Measurements from ENCODE around the gene CRYL1. TPM values are rescaled to one million over a fixed set of nuclear protein-coding genes. Genes with fewer than 3 reads are reported as not detected.

The CRYL1 gene
- total and polyA plus RNA-seq, 9 of the 15 experiments (the other 6 are each of a cell fraction or from before 2014, with no cell fraction given), result 1.0 to 6.9 (median 2.4) TPM

GRCh38 chr13:20420938-20421337, 104.7 kb downstream of the CRYL1 start:
- ATAC-seq (no peak), FAIRE-seq (no peak), DNase-seq (ENCODE audit: extremely low read depth in 1 of 4, low spot score in 3 of 4) (no peak)
- Histone ChIP-seq H3K9me1 (ENCODE audit: control insufficient read depth, insufficient read depth, low read length) (no peaks in the 10 kb centered on the region), H2AFZ (ENCODE audit: low read depth, low read length) (no peak overlapping the region), H3K27ac (ENCODE audit: extremely low read depth, low read depth, low read length) (no peak overlapping the region), H4K20me1 (replicated peaks; ENCODE audit: control insufficient read depth, insufficient read depth, low read length) (no peaks in the 10 kb centered on the region), H3K36me3 (ENCODE audit: control insufficient read depth, insufficient read depth, low read length) (no peaks in the 10 kb centered on the region), H3K9me3 (replicated peaks; ENCODE audit: control insufficient read depth, insufficient read depth, low read depth, low read length) (no peaks in the 10 kb centered on the region), H3K4me3 (no peak overlapping the region), H3K4me2 (ENCODE audit: insufficient read depth, low read length) (no peak overlapping the region), H3K9ac (ENCODE audit: insufficient read depth in 1 of 2, low read depth in 2 of 2, low read length in 2 of 2) (no peak overlapping the region), H3K79me2 (ENCODE audit: control insufficient read depth, insufficient read depth, low read length) (no peaks in the 10 kb centered on the region), H3K4me1 (replicated peaks in 1 of 2; ENCODE audit: control insufficient read depth in 2 of 2, insufficient read depth in 2 of 2, low read length in 2 of 2) (no peaks in the 10 kb centered on the region), H3K27me3 (ENCODE audit: control insufficient read depth in 2 of 2, insufficient read depth in 2 of 2, low read length in 2 of 2) (peaks cover 13 to 36% of the 10 kb centered on the region in 2 experiments; a peak in 4 of 5 replicates)
- no TSS peak for BruUV-seq (replicated peaks)
- in situ Hi-C loops (cut with MboI), result no loop called here
- ChIA-PET CTCF (ENCODE audit: low intra/inter-chr PET ratio) (no interaction called here), POLR2A (interaction anchor here (0.7 kb wide), 1 partner anchor 102 kb away, joined by 3 read pairs; no protein-coding TSS in a partner anchor)
- intact Hi-C loops (cut with micrococcal nuclease), result no loop called here
- TF ChIP-seq BACH1 (tag; IDR thresholded peaks at IDR 0.05), result no peak
- TF ChIP-seq CLOCK (CRISPR knock-in tag; IDR thresholded peaks at IDR 0.05; ENCODE audit: borderline replicate concordance), result no peak
- no peak for TF ChIP-seq ZNF41 (CRISPR knock-in tag; conservative IDR thresholded peaks at IDR 0.05)
- TF ChIP-seq, protein P1, sequence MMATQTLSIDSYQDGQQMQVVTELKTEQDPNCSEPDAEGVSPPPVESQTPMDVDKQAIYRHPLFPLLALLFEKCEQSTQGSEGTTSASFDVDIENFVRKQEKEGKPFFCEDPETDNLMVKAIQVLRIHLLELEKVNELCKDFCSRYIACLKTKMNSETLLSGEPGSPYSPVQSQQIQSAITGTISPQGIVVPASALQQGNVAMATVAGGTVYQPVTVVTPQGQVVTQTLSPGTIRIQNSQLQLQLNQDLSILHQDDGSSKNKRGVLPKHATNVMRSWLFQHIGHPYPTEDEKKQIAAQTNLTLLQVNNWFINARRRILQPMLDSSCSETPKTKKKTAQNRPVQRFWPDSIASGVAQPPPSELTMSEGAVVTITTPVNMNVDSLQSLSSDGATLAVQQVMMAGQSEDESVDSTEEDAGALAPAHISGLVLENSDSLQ (IDR thresholded peaks at IDR 0.05), result no peak
- TF ChIP-seq CBFA2T2 (conservative IDR thresholded peaks at IDR 0.05), result no peak
- TF ChIP-seq, protein P2, sequence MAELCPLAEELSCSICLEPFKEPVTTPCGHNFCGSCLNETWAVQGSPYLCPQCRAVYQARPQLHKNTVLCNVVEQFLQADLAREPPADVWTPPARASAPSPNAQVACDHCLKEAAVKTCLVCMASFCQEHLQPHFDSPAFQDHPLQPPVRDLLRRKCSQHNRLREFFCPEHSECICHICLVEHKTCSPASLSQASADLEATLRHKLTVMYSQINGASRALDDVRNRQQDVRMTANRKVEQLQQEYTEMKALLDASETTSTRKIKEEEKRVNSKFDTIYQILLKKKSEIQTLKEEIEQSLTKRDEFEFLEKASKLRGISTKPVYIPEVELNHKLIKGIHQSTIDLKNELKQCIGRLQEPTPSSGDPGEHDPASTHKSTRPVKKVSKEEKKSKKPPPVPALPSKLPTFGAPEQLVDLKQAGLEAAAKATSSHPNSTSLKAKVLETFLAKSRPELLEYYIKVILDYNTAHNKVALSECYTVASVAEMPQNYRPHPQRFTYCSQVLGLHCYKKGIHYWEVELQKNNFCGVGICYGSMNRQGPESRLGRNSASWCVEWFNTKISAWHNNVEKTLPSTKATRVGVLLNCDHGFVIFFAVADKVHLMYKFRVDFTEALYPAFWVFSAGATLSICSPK (IDR thresholded peaks at IDR 0.05; ENCODE audit: borderline replicate concordance), result no peak
- TF ChIP-seq NEUROD1 (IDR thresholded peaks at IDR 0.05; ENCODE audit: borderline replicate concordance, low read depth, low read length, partially characterized antibody), result no peak
- no peak for TF ChIP-seq ZNF699 (CRISPR knock-in tag; IDR thresholded peaks at IDR 0.05; ENCODE audit: insufficient replicate concordance)
- no peak for TF ChIP-seq SLC30A9 (CRISPR knock-in tag; IDR thresholded peaks at IDR 0.05)
- no peak for TF ChIP-seq ZNF3 (CRISPR knock-in tag; IDR thresholded peaks at IDR 0.05)
- no peak for TF ChIP-seq HNRNPUL1 (IDR thresholded peaks at IDR 0.05; ENCODE audit: low read length)
- TF ChIP-seq ZNF24 (IDR thresholded peaks at IDR 0.05), result no peak
- no peak for TF ChIP-seq ZNF253 (CRISPR knock-in tag; conservative IDR thresholded peaks at IDR 0.05)
- TF ChIP-seq HMG20A (CRISPR knock-in tag; conservative IDR thresholded peaks at IDR 0.05), result no peak
- WGBS (ENCODE audit: insufficient coverage, low coverage, missing lambda C conversion rate), result 10% methylated on average over 5 of the region's 6 CpGs

All from K562 (cell line).